ENCODE results near the gene PLCB4.
A peak's percentile ranks its signal among the peaks of the same experiment; 100 is the strongest.

The PLCB4 gene

GRCh38 chr20:9402546-9402945 lies 333.7 kb downstream of the PLCB4 start:
- no peak for DNase-seq (ENCODE audit: low spot score)

GRCh38 chr20:9403448-9403847 lies 334.6 kb downstream of the PLCB4 start:
- DNase-seq (ENCODE audit: low spot score) = no peak

DNA sequence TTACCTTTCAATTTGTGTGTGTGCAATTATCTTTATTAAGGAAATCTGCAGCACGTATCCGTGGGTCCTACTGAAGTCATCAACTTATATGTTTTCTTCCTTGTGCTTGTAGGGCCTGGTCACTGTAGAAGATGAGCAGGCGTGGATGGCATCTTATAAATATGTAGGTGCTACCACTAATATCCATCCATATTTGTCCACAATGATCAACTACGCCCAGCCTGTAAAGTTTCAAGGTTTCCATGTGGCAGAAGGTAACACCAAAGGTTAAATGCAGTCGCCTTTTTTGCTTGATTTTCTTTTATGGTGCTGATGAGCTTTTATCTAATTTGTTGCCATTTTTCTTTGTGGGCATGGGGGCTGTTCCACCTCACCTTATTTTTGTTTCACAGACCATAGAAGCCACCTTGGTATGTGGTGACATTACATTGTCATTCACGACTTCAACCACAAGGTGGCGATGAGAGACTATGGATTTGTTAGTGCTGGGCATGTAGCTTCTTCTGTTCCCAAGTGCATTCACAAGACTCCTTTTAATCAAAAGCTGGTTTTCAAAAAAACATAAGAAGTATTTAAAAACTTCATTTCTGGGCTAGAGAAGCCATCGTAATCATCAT lies 339.0 kb downstream of the PLCB4 start:
- DNase-seq (ENCODE audit: low spot score) = peak; percentile 83

GRCh38 chr20:9408422-9409300 lies 339.8 kb downstream of the PLCB4 start:
- DNase-seq (ENCODE audit: low spot score) = peak; percentile 26

GRCh38 chr20:9409352-9409751 lies 340.5 kb downstream of the PLCB4 start:
- DNase-seq (ENCODE audit: low spot score) = no peak

DNA sequence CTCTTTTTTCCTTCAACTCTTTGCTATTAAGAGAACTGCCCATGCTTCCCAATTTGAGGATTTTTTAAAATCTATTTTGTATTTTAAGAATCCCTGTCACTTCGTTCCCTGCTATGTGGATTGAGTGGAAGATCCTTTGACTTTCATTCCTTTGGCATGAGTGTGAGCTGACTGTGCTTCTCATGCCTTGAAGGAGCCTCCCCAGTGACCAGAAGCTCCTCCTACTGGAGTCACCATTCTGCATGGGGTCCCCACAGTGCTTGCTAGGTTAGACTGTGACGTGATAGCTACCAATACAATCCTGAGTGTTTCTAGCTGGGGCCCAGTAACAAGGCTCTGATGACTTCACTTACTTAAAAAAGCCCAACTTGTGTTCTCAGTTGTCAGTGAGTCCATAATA lies 341.1 kb downstream of the PLCB4 start:
- DNase-seq (ENCODE audit: low spot score) = no peak

GRCh38 chr20:9411833-9412232 lies 342.9 kb downstream of the PLCB4 start:
- DNase-seq (ENCODE audit: low spot score) = no peak

DNA sequence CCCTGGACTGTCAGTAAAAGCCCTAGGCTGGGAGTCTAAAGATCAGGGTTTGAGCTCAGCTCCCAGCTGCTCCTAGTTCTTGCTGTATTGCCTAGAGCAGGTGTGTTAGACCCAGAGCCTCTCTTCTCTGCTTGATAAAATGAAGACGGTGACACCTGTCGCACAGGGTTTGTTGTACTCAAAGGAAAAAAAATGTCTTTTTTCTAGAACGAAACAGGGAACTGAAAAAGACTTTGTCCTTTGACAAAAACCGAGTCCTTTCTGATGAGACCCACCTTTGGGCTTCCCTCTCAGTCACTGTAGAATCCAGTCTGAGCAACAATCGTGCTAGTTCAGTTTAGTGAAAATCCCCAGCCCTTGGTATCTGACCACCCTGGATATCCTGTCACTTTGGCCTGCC lies 343.4 kb downstream of the PLCB4 start:
- DNase-seq (ENCODE audit: low spot score) = no peak

DNA sequence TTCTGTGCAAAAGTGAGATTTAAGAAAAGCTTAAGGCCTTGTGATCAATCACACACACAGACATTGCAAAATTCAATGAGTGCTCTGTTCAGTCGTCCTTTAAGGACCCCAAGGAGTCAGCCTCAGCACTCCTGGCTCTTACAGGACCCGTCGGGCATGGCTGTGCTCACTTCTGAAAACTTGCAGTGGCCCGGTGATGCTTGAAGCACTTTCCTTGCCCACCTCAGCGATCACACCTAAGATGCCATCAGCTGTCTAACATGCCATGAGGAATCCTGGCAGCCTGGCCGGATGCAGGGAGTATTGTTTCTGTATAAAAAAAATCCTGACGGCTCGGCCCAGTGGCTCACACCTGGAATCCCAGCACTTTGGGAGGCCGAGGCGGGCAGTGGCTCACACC lies 344.1 kb downstream of the PLCB4 start:
- no peak for DNase-seq (ENCODE audit: low spot score)

DNA sequence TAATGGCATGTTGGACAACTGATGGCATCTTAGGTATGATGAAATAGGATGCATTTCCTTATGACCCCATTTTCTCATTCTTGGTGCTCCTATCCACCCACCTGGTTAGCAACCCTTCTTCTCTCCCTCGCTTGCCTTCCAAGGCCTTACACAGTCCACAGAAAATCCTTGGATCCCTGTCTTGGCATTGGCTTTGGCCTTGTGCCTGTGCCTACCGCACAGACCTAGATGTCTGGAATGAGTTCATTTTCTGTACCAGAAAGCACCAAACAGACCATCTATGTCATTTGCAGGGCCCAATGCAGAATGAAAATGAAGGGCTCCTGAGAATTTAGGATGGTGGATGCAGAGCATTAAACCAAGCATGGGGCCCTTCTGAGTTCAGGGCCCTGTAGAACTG lies 346.5 kb downstream of the PLCB4 start:
- no peak for DNase-seq (ENCODE audit: low spot score)

- no peak for DNase-seq (ENCODE audit: low spot score)
These were observed 347.5 kb downstream of the PLCB4 start for GRCh38 chr20:9416421-9416820.

- no peak for DNase-seq (ENCODE audit: low spot score)
These were observed 348.8 kb downstream of the PLCB4 start for GRCh38 chr20:9417665-9418064.

DNA sequence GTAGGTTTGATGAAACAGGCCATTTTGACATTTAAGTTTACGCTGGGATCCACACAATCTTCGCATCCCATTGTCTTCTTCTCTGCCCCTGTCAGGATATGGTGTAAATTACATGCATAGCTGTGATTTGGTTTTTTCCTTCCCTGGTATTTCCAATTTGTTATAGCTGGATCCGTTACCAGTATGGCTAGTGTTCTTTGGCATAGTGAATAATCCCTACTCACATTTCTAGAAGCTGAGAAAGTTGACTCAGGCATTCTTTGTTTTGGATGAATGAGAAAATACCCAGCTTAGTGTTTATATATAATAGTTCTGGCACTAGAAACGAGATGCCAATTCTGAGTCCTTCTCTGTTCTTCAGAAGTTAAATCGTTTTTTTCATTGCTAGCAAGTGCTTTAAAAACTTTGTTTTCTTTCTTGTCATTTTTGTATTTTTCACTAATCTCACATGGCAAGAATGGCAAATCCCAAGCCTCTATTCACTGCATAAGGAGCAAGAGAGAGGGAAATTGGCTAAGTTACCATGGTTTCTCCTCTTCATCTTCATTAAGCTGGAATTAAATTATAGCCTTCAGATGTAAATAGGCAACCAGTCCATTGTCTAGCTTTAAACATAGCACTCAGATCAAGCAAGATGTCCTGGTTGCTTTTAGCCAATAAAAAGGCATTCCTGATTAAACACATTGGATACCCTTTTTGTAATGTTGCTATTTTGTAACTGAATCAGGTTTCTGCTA lies 353.6 kb downstream of the PLCB4 start:
- DNase-seq (ENCODE audit: low spot score) = no peak

DNA sequence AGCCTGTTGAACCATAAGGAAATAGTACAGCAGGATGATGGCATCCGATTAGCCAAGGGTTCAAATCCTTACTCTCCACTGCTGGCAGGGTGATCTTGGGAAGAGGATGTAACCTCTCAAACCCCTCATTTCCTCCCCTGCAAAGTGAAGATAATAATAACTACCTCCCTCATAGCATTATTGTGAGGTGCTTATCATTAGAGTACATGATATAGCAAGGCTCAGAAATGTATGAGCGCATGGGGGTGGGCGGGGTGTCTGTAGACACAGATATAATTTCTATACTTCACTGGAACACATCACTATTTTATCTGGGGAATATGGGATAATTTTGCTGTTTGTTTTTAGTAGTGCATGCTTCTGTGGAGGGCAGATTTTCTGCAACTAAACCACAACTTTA lies 355.7 kb downstream of the PLCB4 start:
- DNase-seq (ENCODE audit: low spot score) = no peak

DNA sequence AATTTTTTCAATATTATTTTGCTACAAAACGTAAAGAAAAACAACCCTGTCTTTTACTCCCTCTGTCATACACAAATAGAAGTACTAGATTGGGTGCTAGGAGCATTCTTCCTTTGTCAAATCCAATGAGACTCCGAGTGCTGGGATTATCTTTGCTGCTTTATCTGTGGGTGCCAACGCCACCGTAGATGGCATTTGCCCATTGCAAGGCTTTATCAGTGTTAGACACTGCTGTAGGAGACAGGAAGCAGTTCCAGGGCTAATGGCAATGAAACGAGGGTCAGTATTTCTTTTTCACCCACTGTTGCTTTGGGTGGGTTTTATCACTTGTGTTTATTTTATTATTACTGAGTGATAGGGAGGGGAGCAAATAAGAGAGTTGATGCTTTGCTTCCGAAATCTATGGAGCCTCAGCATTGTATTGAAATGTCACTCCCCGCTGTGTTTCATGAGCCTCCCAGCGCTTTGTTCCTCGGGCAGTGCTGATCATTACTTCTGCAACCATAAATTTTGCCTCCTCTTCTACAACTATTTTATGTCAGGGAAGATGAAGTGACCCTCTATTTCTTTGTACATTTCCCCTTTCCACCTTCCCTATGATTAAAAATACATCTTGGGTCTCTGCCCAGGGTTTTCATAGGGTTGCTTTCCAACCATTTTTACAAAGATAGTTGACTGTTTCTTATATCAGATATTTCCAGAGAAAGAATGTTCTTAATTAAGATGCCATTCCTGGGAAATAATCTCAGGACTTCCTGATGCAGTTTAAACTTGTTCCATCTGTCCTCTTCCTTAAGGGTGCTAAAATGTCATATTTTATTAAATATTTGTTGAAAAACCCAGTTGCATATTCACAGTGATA lies 358.8 kb downstream of the PLCB4 start:
- DNase-seq (ENCODE audit: low spot score) = no peak

DNA sequence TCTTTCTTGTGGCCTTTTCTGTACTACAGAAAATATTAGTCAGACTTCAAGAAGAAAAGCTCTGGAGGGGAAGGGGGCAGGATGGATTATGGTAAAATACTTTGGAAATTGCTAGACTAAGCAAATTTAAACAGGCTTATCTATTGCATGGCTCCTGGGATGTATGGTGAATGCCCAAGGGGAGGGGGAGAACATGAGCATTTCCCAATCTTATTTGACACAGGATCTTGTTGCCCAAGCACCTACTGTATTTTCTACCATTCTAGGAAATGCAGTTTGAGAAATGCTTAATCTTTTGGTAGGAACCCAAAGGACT lies 359.4 kb downstream of the PLCB4 start:
- DNase-seq (ENCODE audit: low spot score) = no peak

DNA sequence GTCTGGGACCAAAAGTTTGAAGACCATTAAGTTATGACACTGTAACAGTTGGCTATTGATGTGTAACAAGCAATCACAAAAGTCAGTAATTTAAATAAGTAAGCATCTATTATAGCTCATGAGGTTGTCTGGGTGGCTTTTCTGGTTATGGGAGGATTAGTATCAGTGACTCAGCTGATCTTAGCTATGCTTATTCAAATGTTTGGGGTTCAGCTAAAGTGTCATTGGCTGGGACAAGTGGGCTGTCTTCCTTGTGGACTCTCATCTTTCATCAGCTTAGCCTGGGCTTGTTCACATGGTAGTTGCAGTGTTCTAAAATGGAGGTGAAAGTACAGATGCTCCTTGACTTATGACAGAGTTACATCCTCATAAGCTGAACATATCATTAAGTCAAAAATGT lies 370.9 kb downstream of the PLCB4 start:
- no peak for DNase-seq (ENCODE audit: low spot score)

GRCh38 chr20:9440892-9441291 lies 372.0 kb downstream of the PLCB4 start:
- no peak for DNase-seq (ENCODE audit: low spot score)

DNA sequence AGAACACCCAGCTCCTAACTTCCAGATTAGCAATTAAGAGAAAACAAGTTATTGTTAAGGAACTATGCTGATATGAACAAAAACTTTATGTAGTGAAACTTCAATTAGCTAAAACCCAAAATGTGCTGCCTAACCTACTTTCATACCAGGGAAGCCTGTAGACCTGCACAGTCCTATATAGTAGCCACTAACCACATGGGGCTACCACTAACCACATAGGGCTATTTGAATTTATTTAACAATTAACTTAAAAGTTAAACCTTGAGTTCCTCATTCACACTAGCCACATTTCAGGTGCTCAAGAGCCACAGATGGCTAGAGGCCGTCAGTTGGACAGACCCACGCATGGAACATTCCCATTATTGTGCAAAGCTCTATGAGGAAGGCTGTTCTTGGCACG lies 373.1 kb downstream of the PLCB4 start:
- no peak for DNase-seq (ENCODE audit: low spot score)

DNA sequence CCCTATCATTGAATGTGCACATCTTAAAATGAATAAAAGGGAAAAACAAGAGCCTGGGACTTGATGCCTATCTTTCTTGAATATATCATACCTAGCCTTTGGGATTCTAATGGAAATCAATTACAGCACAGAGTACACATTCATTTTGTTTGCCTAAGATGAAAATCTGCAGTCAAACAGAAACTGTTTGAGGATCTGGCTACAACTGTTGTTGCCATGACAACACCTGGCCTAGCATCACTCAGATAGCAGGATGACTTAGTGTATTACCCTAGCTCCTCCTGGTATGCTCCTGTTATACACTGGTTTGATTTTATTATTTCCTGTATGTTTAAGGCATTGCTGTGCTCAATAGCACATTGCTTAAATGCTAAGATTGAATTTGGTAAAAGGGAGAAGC lies 374.0 kb downstream of the PLCB4 start:
- no peak for DNase-seq (ENCODE audit: low spot score)

- DNase-seq (ENCODE audit: low spot score) = no peak
These were observed 376.0 kb downstream of the PLCB4 start for GRCh38 chr20:9444921-9445320.

DNA sequence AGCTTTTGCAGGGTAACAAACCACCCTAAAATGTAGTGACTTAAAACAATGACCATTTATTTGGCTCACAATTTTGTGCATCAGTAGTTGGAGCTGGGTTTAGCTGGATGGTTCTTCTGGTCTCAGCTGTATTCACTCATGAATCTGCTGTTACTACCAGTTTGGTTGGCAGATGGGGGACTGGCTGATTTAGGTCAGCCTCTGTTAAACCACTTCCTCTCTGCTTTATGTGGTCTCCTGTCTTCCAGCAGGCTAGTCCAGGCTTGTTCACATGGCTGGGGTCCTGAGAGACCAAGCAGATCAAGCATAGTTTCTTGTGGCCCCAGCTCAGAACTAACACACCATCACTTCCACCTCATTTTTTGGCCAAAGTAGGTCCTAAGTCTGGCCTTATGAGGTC lies 378.3 kb downstream of the PLCB4 start:
- DNase-seq (ENCODE audit: low spot score) = no peak

Measured in pons (tissue), 1 donor.